ENCODE measurements around the gene NEURL1. TPM values are rescaled to one million over a fixed set of nuclear protein-coding genes. Genes with fewer than 3 reads are reported as not detected.

The NEURL1 gene
- total and polyA plus RNA-seq, 12 donors, result 0.18 to 12.5 (median 2.3) TPM; not detected in 3

DNA sequence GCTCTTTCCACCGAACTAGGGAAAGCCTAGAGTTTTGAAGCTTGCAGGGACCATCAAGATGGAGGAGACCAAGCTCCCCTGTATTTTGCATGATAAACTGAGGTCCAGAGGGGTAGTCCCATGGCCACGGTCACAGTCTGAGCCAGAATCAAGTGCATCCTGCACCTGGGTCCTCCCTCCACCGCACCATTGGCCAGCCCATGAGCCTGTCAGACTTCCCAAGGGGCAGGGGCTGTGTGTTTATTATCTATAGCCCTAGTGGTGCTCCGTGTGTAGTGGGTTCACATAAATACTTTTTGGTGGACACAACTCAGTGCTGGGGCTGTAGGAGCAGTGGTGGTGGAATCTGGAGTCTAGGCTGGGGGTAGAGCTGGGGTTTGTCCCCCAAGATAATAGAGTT lies 18.1 kb upstream of the NEURL1 start:
- no peaks in the 10 kb centered on the region for H3K9me3 ChIP-seq (replicated peaks in 1 of 3)
- no peaks in the 10 kb centered on the region for H3K36me3 ChIP-seq (replicated peaks in 1 of 2)
- WGBS, 4 donors, result 84 to 91% (median 86%) methylated on average over 3 to 4 of the region's 4 CpGs
- H3K4me3 ChIP-seq, result no peak overlapping the region
- peaks cover 0 to 4% of the 10 kb centered on the region in 2 donors for H3K4me1 ChIP-seq (replicated peaks in 1 of 2)
- intact Hi-C loops (cut with DNase I), result no loop called here
- DNase-seq, result no peak
- H3K27ac ChIP-seq, result no peak overlapping the region
- no peak for TF ChIP-seq POLR2A (IDR thresholded peaks at IDR 0.05)
- TF ChIP-seq, protein P1, sequence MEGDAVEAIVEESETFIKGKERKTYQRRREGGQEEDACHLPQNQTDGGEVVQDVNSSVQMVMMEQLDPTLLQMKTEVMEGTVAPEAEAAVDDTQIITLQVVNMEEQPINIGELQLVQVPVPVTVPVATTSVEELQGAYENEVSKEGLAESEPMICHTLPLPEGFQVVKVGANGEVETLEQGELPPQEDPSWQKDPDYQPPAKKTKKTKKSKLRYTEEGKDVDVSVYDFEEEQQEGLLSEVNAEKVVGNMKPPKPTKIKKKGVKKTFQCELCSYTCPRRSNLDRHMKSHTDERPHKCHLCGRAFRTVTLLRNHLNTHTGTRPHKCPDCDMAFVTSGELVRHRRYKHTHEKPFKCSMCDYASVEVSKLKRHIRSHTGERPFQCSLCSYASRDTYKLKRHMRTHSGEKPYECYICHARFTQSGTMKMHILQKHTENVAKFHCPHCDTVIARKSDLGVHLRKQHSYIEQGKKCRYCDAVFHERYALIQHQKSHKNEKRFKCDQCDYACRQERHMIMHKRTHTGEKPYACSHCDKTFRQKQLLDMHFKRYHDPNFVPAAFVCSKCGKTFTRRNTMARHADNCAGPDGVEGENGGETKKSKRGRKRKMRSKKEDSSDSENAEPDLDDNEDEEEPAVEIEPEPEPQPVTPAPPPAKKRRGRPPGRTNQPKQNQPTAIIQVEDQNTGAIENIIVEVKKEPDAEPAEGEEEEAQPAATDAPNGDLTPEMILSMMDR (IDR thresholded peaks at IDR 0.05), result no peak
- no peaks in the 10 kb centered on the region for H3K27me3 ChIP-seq

DNA sequence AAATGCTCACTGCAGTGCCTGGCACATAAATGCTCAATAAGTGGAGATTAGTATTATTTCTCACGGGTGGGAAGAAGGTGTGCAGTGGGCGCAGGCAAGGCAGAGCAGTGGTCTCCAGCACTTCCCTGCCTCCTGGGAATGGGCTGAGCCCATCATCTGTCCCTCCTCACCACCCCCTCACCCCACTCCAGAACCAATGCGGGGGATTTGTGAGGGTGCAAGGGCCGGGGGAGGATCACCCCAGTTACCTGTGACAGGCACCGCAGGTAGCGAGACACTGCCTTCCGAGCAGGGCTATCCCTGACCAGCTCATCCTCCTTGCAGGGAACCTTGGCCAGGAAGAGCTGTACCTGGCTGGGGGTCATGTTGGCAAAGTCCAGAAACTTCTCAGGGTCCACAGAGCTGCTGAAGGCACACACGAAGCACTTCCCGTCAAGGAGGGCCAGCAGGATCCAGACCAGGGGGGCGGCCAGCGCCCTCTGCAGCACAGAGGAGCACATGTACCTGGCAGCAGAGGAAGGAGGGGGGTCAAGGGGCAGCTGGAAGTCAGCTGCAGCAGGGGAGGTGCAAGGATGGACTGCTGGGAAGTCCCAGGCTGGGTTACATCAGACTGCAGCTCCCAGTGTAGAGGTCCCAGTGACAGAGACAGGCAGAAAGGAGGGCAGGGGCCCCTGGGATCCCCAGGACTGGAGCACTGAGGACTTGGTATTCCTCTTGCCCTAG lies 17.3 kb upstream of the NEURL1 start:
- intact Hi-C loops (cut with DNase I), result no loop called here
- Histone ChIP-seq H3K36me3 (replicated peaks in 1 of 2) (no peaks in the 10 kb centered on the region), H3K4me3 (no peak overlapping the region), H3K27ac (no peak overlapping the region), H3K9me3 (replicated peaks in 1 of 3) (no peaks in the 10 kb centered on the region), H3K27me3 (no peaks in the 10 kb centered on the region), H3K4me1 (replicated peaks in 1 of 2) (peaks cover 4 to 11% of the 10 kb centered on the region in 2 donors)
- DNase-seq, result no peak
- WGBS, 4 donors, result 71 to 81% (median 75%) methylated on average over 5 to 11 of the region's 11 CpGs
- TF ChIP-seq, protein P1 (IDR thresholded peaks at IDR 0.05), result no peak
- no peak for TF ChIP-seq POLR2A (IDR thresholded peaks at IDR 0.05)

DNA sequence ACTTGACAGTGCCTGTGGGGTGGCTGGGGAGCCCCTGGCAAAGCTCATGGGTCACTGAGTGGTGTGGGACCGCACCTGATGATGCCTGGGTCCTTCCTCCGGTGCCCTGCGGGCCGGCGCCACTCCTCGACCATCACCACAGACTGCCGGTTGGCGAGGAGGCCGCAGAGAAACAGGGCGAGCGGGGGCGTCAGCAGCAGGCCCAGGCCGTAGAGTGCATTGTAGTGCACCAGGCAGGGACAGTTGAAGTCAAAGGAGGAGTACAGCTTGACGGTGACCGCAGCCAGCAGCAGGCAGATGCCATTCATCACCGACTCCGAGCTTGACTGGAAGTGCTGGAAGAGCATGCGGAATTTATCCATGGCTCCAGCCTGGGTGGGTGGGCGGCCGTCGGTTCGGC lies 14.8 kb upstream of the NEURL1 start:
- intact Hi-C loops (cut with DNase I), result no loop called here
- no peaks in the 10 kb centered on the region for H3K9me3 ChIP-seq (replicated peaks in 1 of 3)

DNA sequence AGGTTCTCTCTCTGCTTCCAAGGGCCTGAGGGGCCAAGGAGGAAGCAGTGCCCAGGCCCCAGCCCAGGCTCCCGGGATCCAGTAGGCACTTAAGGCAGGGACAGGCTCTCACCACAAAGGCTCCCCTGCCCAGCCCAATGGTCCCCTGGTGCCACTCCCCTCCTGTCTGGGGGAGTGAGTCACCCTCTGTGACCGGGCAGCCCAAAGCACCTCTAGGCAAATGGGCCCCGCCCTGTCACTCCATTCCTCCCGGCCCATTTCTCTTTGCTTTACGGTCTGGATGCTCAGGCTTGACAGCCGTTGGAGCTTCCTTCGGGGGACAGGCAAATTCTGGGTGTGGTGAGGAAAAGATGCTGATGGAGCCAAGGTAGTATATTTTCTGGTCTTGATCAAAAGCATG lies 14.4 kb upstream of the NEURL1 start, which contains the start of gene CALHM3:
Gene CALHM3 (minus strand): TSS at position 106 of the 400 bp plus-strand sequence. CDS start 208 bp downstream, outside the sequence.
- TF ChIP-seq, protein P1 (IDR thresholded peaks at IDR 0.05), result no peak
- no peak for TF ChIP-seq POLR2A (IDR thresholded peaks at IDR 0.05)
- WGBS, 4 donors, result 63 to 73% (median 72%) methylated on average over 2 to 7 of the region's 7 CpGs
- Histone ChIP-seq H3K4me3 (no peak within 1 kb of the TSS), H3K9me3 (replicated peaks in 1 of 3) (no peaks in the 10 kb centered on the region), H3K27ac (peak within 1 kb of the TSS in 1 of 5 donors; percentile 16), H3K27me3 (no peaks in the 10 kb centered on the region), H3K36me3 (replicated peaks in 1 of 2) (no peaks in the 10 kb centered on the region), H3K4me1 (replicated peaks in 1 of 2) (peaks cover 4 to 12% of the 10 kb centered on the region in 2 donors)
- intact Hi-C loops (cut with DNase I), result no loop called here
- DNase-seq, result no peak

More for the DNA sequence above, 14.8 kb upstream of the NEURL1 start:
- TF ChIP-seq, protein P1 (IDR thresholded peaks at IDR 0.05), result no peak
- no peak for TF ChIP-seq POLR2A (IDR thresholded peaks at IDR 0.05)
- no peak for DNase-seq
- H3K4me1 ChIP-seq (replicated peaks in 1 of 2), result peaks cover 4 to 12% of the 10 kb centered on the region in 2 donors
- H3K27ac ChIP-seq, result no peak overlapping the region
- 85 to 95% (median 92%) methylated on average over 13 to 22 of the region's 22 CpGs for WGBS, 4 donors
- no peaks in the 10 kb centered on the region for H3K36me3 ChIP-seq (replicated peaks in 1 of 2)
- H3K4me3 ChIP-seq, result no peak overlapping the region
- H3K27me3 ChIP-seq, result no peaks in the 10 kb centered on the region
